ENCODE results near the gene OLFML3. TPM values are rescaled to one million over a fixed set of nuclear protein-coding genes. Genes with fewer than 3 reads are reported as not detected.

OLFML3 gene
- total RNA-seq, 1 experiment from 2014 or later: 171 TPM

DNA sequence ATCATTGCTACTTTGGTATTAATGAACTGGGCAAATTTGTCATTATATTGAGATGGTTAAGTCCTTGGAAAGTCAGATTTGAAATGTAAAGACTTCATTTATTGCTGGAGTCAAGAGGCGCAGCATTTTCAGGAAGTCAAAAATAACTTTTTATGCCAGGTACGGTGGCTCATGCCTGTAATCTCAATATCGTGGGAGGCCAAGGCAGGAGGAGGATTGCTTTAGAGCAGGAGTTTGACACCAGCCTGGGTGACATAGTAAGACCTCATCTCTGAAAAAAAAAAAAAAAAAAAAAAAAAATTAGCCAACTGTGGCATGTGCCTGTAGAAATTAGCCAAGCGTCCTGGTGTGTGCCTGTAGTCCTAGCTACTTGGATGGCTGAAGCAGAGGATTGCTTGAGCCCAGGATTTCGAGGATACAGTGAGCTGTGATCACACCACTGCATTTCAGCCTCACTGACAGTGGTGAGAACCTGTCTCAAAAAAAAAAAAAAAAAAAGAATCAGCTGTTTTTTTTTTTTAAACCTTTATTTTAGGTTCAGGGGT is 44.7 kb upstream of the OLFML3 start:
- no peak overlapping the region for H4K91ac ChIP-seq (ENCODE audit: insufficient read length, low read depth, low read length)
- H3K4me3 Mint-ChIP-seq: no peak overlapping the region
- no peak overlapping the region for H3T11ph ChIP-seq (ENCODE audit: low read length)
- no peak overlapping the region for H2AK5ac ChIP-seq (ENCODE audit: insufficient read length, low read length)
- H3K4me2 ChIP-seq (ENCODE audit: insufficient read depth, insufficient read length, low read length): no peak overlapping the region
- no peak overlapping the region for H2BK12ac ChIP-seq (ENCODE audit: insufficient read length, low read depth, low read length)
- H4K5ac ChIP-seq (ENCODE audit: insufficient read length, low read depth, low read length): no peak overlapping the region
- H4K8ac ChIP-seq (replicated peaks; ENCODE audit: insufficient read length, low read depth, low read length): no peak overlapping the region
- no peak overlapping the region for H2BK5ac ChIP-seq (ENCODE audit: insufficient read length, low read length)
- H3K27me3 ChIP-seq (ENCODE audit: insufficient read depth, low read length): no peaks in the 10 kb centered on the region
- H3K27me3 Mint-ChIP-seq (ENCODE audit: low read depth): no peaks in the 10 kb centered on the region; the same call in 1 of the 2 replicates
- H3K9ac ChIP-seq (ENCODE audit: extremely low read depth, insufficient read length, low read length): no peak overlapping the region
- peaks cover 20% of the 10 kb centered on the region; the same call in 1 of the 2 replicates for H3K79me2 ChIP-seq (ENCODE audit: insufficient read depth, low read length)
- no peak overlapping the region for H3K23ac ChIP-seq (ENCODE audit: insufficient read length, low read depth, low read length)
- TF ChIP-seq, protein P1, sequence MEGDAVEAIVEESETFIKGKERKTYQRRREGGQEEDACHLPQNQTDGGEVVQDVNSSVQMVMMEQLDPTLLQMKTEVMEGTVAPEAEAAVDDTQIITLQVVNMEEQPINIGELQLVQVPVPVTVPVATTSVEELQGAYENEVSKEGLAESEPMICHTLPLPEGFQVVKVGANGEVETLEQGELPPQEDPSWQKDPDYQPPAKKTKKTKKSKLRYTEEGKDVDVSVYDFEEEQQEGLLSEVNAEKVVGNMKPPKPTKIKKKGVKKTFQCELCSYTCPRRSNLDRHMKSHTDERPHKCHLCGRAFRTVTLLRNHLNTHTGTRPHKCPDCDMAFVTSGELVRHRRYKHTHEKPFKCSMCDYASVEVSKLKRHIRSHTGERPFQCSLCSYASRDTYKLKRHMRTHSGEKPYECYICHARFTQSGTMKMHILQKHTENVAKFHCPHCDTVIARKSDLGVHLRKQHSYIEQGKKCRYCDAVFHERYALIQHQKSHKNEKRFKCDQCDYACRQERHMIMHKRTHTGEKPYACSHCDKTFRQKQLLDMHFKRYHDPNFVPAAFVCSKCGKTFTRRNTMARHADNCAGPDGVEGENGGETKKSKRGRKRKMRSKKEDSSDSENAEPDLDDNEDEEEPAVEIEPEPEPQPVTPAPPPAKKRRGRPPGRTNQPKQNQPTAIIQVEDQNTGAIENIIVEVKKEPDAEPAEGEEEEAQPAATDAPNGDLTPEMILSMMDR (conservative IDR thresholded peaks at IDR 0.05): no peak
- no peaks in the 10 kb centered on the region; a peak in 1 of 5 replicates for H3K9me3 Mint-ChIP-seq
- H3K4me1 Mint-ChIP-seq: peaks cover 42 to 43% of the 10 kb centered on the region in 2 experiments
- no CpG with 5 or more reads among the region's 5 CpGs for WGBS (ENCODE audit: extremely low coverage, insufficient read length, low lambda C conversion rate)
- no peaks in the 10 kb centered on the region for H3K9me3 ChIP-seq (ENCODE audit: control insufficient read depth, low read depth, low read length)
- H3K27ac ChIP-seq (ENCODE audit: insufficient read length, low read depth, low read length): no peak overlapping the region
- no peak overlapping the region for H3K18ac ChIP-seq (ENCODE audit: insufficient read length, low read depth, low read length)
- no peak overlapping the region for H2AFZ ChIP-seq (ENCODE audit: low read length)
- DNase-seq: no peak
- no peak overlapping the region for H2BK15ac ChIP-seq (ENCODE audit: low read depth, low read length)
- H3K79me1 ChIP-seq (ENCODE audit: insufficient read depth, low read depth, low read length, poor library complexity, severe bottlenecking): no peaks in the 10 kb centered on the region
- H2BK120ac ChIP-seq (ENCODE audit: low read depth, low read length, poor library complexity, severe bottlenecking): no peak overlapping the region
- no peak overlapping the region for H2BK20ac ChIP-seq (ENCODE audit: low read depth, low read length, poor library complexity, severe bottlenecking)
- no peak overlapping the region for H3K56ac ChIP-seq (ENCODE audit: insufficient read length, low read depth, low read length)
- H3K23me2 ChIP-seq (ENCODE audit: insufficient read length, low read depth, low read length, poor library complexity, severe bottlenecking): peaks cover 10% of the 10 kb centered on the region
- H3K14ac ChIP-seq (ENCODE audit: insufficient read depth, low read length): no peak overlapping the region
- peaks cover 0 to 3% (median 3%) of the 10 kb centered on the region in 3 experiments; a peak in 1 of 7 replicates for H3K36me3 Mint-ChIP-seq (ENCODE audit: insufficient read depth in 1 of 3, low read depth in 3 of 3)
- H3K4ac ChIP-seq (ENCODE audit: low read depth, low read length): no peak overlapping the region
- no peak overlapping the region for H3K27ac Mint-ChIP-seq
- no peaks in the 10 kb centered on the region for H3K4me1 ChIP-seq (ENCODE audit: insufficient read depth, low read length)
- no peaks in the 10 kb centered on the region for H4K20me1 ChIP-seq (ENCODE audit: control insufficient read depth, insufficient read depth, insufficient read length)

All from H9 (cell line).